HEK293T (cell line): Measurements from ENCODE around the gene TIMM10.

Source experiments
- CTCF ChIA-PET: fragments of 350-600 bp; formaldehyde crosslinking; extraction: SDS; loops from one replicate; lab custom pipeline; 2021; ENCODE audit warnings: antibody characterized with exemption, inconsistent platforms; lab: Yijun Ruan, JAX
- POLR2A ChIA-PET: fragments of 350-600 bp; formaldehyde crosslinking; extraction: SDS; loops from one replicate; lab custom pipeline; 2020; ENCODE audit warnings: antibody characterized with exemption, inconsistent platforms; lab: Yijun Ruan, JAX
- DNase-seq: peaks from one replicate; pipeline ENCODE4 v3.0.0; 2012; ENCODE audit warnings: mixed read lengths; ENCODE audit errors: extremely low spot score
- ARNT ChIP-seq: fragments of 450-650 bp; IDR thresholded peaks from 2 replicates; pipeline ENCODE4 v1.6.1; 2017; ENCODE audit warnings: mild to moderate bottlenecking
- BHLHE40 ChIP-seq: fragments of 450-650 bp; IDR thresholded peaks from 2 replicates; pipeline ENCODE4 v1.6.1; 2016; ENCODE audit warnings: mild to moderate bottlenecking, moderate library complexity, borderline replicate concordance
- CTBP1 ChIP-seq: fragments of 450-650 bp; IDR thresholded peaks from 2 replicates; pipeline ENCODE4 v1.6.1; 2016; ENCODE audit warnings: borderline replicate concordance
- ELF4 ChIP-seq: fragments of 450-650 bp; IDR thresholded peaks from 2 replicates; pipeline ENCODE4 v1.6.1; 2017; ENCODE audit warnings: antibody characterized with exemption
- FOXA1 ChIP-seq: fragments of 450-650 bp; IDR thresholded peaks from 2 replicates; pipeline ENCODE4 v1.6.1; 2016; ENCODE audit warnings: mild to moderate bottlenecking
- FOXK2 ChIP-seq: fragments of 450-650 bp; IDR thresholded peaks from 2 replicates; pipeline ENCODE4 v1.6.1; 2016; ENCODE audit warnings: mild to moderate bottlenecking
- FOXM1 ChIP-seq: fragments of 450-650 bp; IDR thresholded peaks from 2 replicates; pipeline ENCODE4 v1.6.1; 2017; ENCODE audit warnings: mild to moderate bottlenecking, borderline replicate concordance
- HDGF ChIP-seq: fragments of 450-650 bp; IDR thresholded peaks from 2 replicates; pipeline ENCODE4 v1.6.1; 2017; ENCODE audit warnings: antibody characterized with exemption, borderline replicate concordance
- L3MBTL2 ChIP-seq: fragments of 450-650 bp; conservative IDR thresholded peaks from 2 replicates; pipeline ENCODE4 v1.6.1; 2016; ENCODE audit warnings: mild to moderate bottlenecking
- LEF1 ChIP-seq: fragments of 450-650 bp; IDR thresholded peaks from 2 replicates; pipeline ENCODE4 v1.6.1; 2017; ENCODE audit warnings: mild to moderate bottlenecking, borderline replicate concordance
- NFRKB ChIP-seq: fragments of 450-650 bp; IDR thresholded peaks from 2 replicates; pipeline ENCODE4 v1.6.1; 2016; ENCODE audit warnings: mild to moderate bottlenecking, moderate library complexity
- PKNOX1 ChIP-seq: fragments of 450-650 bp; IDR thresholded peaks from 2 replicates; pipeline ENCODE4 v1.6.1; 2016
- SP1 ChIP-seq: fragments of 450-650 bp; IDR thresholded peaks from 2 replicates; pipeline ENCODE4 v1.6.1; 2017
- SUZ12 ChIP-seq: fragments of 450-650 bp; IDR thresholded peaks from 2 replicates; pipeline ENCODE4 v1.6.1; 2016; ENCODE audit warnings: mild to moderate bottlenecking
- TARDBP ChIP-seq: fragments of 450-650 bp; IDR thresholded peaks from 2 replicates; pipeline ENCODE4 v1.6.1; 2016
- ZNF384 ChIP-seq: fragments of 450-650 bp; IDR thresholded peaks from 2 replicates; pipeline ENCODE4 v1.6.1; 2016

The TIMM10 gene

GRCh38 chr11:57556041-57556440, 25.5 kb upstream of the TIMM10 start:
- DNase-seq: no peak
- ChIA-PET CTCF (no interaction called here), POLR2A (no interaction called here)
- TF ChIP-seq FOXA1 (no peak), ZNF384 (no peak), PKNOX1 (no peak), L3MBTL2 (no peak), SUZ12 (no peak), FOXM1 (no peak), BHLHE40 (no peak), HDGF (no peak), SP1 (no peak), LEF1 (no peak), TARDBP (no peak), ELF4 (no peak), CTBP1 (no peak), NFRKB (no peak), FOXK2 (no peak), ARNT (no peak)

- no peak for DNase-seq
- TF ChIP-seq FOXK2 (no peak), BHLHE40 (no peak)
- ChIA-PET CTCF (no interaction called here), POLR2A (no interaction called here)
Measured at GRCh38 chr11:57555393-57555792, 24.8 kb upstream of the TIMM10 start.

GRCh38 chr11:57552479-57552878, 21.9 kb upstream of the TIMM10 start:
- DNase-seq: no peak
- POLR2A ChIA-PET: no interaction called here
- CTCF ChIA-PET: interaction anchor here (0.6 kb wide), 1 partner anchor 203 kb away, joined by 3 read pairs; no protein-coding TSS in a partner anchor
- TF ChIP-seq TARDBP (no peak), SP1 (no peak), BHLHE40 (no peak), FOXM1 (no peak), CTBP1 (no peak), FOXK2 (no peak), SUZ12 (no peak), ELF4 (no peak), L3MBTL2 (no peak), FOXA1 (no peak), HDGF (no peak), ARNT (no peak), PKNOX1 (no peak), ZNF384 (no peak), NFRKB (no peak), LEF1 (no peak)

- ChIA-PET POLR2A (no interaction called here), CTCF (no interaction called here)
- no peak for TF ChIP-seq ELF4
- TF ChIP-seq FOXA1: no peak
- TF ChIP-seq CTBP1: no peak
- no peak for TF ChIP-seq NFRKB
- no peak for TF ChIP-seq SP1
- DNase-seq: no peak
Measured at GRCh38 chr11:57551941-57552340, 21.4 kb upstream of the TIMM10 start.

GRCh38 chr11:57549983-57550382, 19.4 kb upstream of the TIMM10 start:
- CTCF ChIA-PET: interaction anchor here (0.8 kb wide), 1 partner anchor 18 kb away, joined by 3 read pairs; the partner anchor contains the start of gene UBE2L6
- POLR2A ChIA-PET: no interaction called here

GRCh38 chr11:57547854-57548377, 17.4 kb upstream of the TIMM10 start:
- no peak for DNase-seq
- CTCF ChIA-PET: interaction anchor here (1.0 to 1.1 kb wide), 2 partner anchors 21 to 90 kb away, joined by 3 read pairs; no protein-coding TSS in a partner anchor
- POLR2A ChIA-PET: no interaction called here
- no peak for TF ChIP-seq FOXA1
- TF ChIP-seq L3MBTL2: no peak
- TF ChIP-seq PKNOX1: no peak
- TF ChIP-seq ARNT: no peak
- no peak for TF ChIP-seq SUZ12
- TF ChIP-seq BHLHE40: no peak
- TF ChIP-seq LEF1: no peak
- TF ChIP-seq TARDBP: no peak
- TF ChIP-seq CTBP1: no peak
- no peak for TF ChIP-seq NFRKB
- no peak for TF ChIP-seq HDGF
- TF ChIP-seq FOXK2: no peak
- TF ChIP-seq ZNF384: no peak
- no peak for TF ChIP-seq FOXM1
- TF ChIP-seq ELF4: no peak
- no peak for TF ChIP-seq SP1

More at GRCh38 chr11:57549983-57550382, 19.4 kb upstream of the TIMM10 start:
- TF ChIP-seq LEF1: no peak
- no peak for TF ChIP-seq ZNF384
- TF ChIP-seq FOXA1: no peak
- no peak for TF ChIP-seq SUZ12
- no peak for TF ChIP-seq ELF4
- TF ChIP-seq BHLHE40: no peak
- no peak for TF ChIP-seq SP1
- no peak for TF ChIP-seq ARNT
- TF ChIP-seq NFRKB: no peak
- TF ChIP-seq PKNOX1: no peak
- TF ChIP-seq FOXK2: no peak
- no peak for TF ChIP-seq HDGF
- TF ChIP-seq CTBP1: no peak
- no peak for TF ChIP-seq FOXM1
- TF ChIP-seq TARDBP: no peak
- TF ChIP-seq L3MBTL2: no peak
- no peak for DNase-seq
